HG02852 (cell line): ENCODE data around the gene MDM2.
"Not testable (repeated sequence)": the region's sequence is repeated elsewhere in the genome, so short reads cannot be mapped to it uniquely, and the experiment has no call there.

Source experiments
- ATAC-seq: cut with Tn5 transposase; IDR thresholded peaks from one replicate; pipeline ENCODE4 v1.9.1; 2021; ENCODE audit warnings: mild to moderate bottlenecking, moderate library complexity; ENCODE audit not compliant: unreplicated experiment

The MDM2 gene

GRCh38 chr12:68824597-68825250 lies 16.7 kb downstream of the MDM2 start:
- no peak for ATAC-seq

- no peak for ATAC-seq
Measured at GRCh38 chr12:68825569-68826217, 17.7 kb downstream of the MDM2 start.

DNA sequence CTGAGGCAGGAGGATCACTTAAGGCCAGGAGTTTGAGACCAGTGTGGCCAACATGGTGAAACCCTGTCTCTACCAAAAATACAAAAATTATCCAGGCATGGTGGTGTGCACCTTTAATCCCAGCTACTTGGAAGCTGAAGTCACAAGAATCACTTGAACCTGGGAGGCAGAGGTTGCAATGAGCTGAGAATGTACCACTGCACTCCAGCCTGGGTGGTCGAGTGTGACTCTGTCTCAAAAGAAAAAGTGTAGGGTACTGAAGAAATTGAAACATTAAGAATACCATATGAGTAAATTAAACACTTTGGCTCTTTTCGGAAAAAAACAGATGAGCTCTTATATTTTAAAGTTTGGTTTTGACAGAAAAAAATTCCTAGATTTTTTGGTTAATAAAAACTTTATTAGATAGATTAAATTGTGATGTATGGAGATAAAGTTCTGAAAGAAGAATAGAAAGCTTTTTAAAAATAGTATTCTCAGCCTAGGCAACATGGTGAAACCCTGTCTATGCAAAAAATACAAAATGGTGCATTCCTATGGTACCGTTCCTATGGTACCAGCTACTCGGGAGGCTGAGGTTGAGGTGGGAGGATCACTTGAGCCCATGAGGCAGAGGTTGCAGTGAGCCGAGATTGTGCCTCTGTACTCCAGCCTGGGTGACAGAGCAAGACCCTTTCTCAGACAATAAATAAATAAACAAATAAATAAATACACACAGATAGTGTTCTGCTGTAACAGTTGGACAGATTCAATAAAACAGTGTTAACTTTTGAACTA lies 20.1 kb downstream of the MDM2 start:
- no peak for ATAC-seq

DNA sequence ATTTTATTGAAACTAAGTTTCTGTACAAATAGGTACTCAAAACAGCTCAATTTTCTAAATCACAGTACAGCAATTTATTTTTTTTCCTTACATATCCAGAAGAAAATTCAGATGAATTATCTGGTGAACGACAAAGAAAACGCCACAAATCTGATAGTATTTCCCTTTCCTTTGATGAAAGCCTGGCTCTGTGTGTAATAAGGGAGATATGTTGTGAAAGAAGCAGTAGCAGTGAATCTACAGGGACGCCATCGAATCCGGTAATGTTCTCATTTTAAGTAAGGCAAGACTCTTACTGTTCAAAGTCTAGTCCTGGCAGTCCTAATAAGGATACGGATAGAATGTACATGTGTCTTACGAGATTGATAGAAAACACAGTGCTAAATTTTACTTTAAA lies 20.7 kb downstream of the MDM2 start:
- ATAC-seq: no peak

DNA sequence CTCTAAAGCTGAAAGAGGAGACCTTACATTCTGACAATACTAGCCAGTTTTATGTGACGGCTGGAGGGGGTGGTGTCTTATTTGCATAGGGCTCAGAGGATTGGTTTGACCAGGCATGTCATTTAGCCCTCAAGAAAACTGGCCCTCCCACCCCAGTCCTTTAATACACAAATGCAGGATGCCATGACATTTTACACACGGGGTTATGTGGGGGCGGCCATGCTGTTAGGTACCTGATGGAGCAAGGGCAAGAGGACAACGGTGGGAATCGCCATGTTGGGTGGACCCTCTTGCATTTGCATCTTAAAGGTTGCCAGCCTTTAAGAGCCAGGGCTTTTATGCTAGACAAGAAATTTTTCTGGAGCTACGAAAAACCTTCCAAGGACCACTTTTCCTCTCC lies 23.3 kb downstream of the MDM2 start:
- ATAC-seq: no peak

DNA sequence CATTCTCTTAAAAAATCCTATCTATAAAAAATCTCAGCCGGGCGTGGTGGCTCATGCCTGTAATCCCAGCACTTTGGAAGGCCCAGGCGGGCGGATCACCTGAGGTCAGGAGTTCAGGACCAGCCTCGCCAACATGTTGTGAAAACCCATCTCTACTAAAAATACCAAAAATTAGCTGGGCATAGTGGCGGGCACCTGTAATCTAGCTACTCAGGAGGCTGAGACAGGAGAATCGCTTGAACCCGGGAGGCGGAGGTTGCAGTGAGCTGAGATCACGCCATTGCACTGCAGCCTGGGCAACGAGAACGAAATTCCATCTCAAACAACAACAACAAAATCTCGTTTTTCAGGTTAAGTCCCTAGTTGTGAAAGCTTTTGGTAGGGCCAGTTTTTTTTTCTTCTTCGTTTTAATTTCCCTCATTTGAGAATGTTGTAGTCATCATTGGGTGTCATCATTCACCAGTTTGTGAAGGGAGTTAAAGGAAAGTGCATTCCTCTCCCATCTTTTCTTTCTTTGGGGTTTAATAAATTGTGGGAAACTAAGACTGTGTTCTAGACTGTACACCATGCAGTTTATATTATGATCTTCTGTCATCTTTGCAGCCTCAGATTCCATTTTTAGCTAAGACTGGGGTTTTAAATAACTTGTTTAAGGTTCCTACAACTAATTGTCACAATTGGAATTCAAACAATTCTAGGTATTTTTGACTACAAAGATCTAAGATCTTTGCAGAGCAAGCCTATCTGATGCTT lies 23.9 kb downstream of the MDM2 start:
- no peak for ATAC-seq

DNA sequence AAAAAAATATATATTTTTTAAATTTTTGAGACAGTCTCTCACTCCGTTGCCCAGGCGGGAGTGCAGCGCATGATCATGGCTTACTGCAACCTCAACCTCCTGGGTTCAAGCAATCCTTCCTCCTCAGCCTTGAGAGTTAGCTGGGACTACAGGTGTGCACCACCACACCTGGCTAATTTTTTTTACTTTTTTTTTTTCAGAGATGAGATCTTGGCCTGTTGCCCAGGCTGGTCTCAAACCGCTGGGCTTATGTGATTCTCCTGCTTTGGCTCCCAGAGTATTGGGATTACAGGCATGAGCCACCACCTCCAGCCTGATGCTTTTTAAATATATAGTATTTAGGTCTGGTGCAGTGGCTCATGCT lies 24.5 kb downstream of the MDM2 start:
- no peak for ATAC-seq

DNA sequence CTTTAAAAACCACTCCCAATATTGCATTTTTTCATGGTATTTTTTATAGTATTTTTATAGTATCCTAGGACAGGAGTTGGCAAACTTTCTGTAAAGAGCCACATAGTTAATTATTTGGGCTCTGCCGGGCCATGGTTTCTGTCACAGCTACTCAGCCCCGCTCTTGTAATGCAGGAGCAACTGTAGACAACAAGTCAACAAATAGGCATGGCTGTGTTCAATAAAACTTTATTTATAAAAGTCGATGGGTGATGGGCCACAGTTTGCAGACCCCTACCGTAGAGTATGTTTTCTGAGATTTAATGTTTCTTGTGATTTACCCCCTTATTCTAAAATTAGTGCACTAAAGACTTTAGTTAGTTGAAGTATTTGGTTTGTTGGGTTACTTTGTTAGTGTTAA lies 25.5 kb downstream of the MDM2 start:
- no peak for ATAC-seq

DNA sequence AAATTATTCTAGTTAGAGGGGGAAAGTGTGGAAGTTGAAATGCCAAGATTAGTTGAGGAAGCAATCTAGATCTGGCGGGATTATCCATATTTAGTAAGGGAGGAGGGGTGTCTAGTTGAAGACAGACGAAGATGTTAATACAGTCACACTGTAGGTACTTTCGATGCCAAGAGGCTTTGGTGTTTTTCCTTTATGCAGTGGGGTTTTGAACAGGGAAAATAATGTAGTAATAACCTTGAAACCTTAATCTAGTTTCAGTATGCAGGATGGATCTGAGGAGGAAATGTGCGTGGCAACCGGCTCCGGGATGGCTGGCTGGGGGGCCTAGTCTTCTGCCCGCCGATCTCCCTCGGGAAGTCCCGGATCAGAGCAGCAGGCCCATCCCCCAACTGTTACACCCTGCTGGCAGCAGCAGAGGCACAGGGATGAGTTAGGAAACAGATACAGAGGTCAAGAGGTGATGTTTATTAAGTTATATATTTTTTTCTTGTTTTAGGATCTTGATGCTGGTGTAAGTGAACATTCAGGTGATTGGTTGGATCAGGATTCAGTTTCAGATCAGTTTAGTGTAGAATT lies 27.4 kb downstream of the MDM2 start:
- ATAC-seq: no peak

- ATAC-seq: no peak
Measured at GRCh38 chr12:68837215-68837614, 29.2 kb downstream of the MDM2 start.

DNA sequence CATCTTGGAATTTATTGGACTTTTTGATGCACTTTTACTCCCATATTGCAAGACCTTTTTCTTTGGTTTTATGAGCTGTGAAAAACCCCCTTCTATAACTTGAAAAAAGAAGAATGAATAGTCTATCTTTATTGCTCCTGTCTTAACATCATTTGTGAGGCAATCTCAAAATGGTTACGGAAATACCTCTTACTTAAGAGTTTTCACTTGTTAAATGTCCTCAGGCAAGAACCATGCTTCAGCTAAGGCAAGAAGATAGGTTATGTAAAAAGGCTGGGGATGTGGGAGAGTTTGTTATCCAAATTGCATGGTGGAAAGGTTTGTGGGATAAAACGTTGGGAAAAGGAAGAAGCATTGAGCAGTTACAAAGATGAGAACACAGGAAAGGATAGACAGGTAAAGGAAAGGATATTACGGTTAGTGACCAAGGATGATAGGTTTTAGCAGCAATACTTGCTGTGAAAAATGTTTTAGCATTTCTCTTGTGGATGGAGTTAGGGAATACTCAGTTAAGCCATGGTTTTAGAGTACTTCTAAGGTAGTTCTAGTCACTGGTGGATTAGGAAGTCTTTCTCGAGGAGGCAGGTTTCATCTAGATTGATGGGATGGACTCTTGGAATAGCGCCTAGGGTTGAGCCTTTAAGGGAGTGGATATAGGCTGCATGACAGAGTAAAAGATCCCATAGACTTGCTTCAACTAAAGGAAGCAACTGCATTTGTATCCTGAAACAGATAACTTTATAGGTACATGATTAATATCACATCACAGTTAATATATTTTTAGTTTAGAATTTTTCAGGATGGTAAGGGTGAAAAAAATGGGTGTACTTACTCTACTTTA lies 30.3 kb downstream of the MDM2 start:
- ATAC-seq: no peak

- ATAC-seq: no peak
Measured at GRCh38 chr12:68839183-68840147, 31.5 kb downstream of the MDM2 start.

- ATAC-seq: not testable (repeated sequence)
Measured at GRCh38 chr12:68841175-68841574, 33.2 kb downstream of the MDM2 start.

DNA sequence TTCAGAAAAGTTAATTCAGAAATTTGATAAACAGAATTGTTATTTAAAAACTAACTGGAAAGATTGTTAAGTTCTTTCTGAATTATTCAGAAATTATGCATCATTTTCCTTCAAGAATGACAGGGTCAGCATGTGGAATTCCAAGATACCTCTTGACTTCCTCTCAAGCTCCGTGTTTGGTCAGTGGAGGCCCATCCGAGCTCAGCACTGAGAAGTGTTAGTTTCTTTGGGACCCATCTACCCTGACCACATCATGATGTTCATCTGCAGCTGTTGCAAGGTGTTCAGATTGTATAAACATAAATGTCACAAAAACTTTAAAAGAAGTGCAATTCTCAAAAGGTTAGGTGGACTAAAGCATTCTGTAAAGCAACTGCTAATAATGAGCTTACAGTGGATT lies 33.7 kb downstream of the MDM2 start:
- ATAC-seq: no peak

DNA sequence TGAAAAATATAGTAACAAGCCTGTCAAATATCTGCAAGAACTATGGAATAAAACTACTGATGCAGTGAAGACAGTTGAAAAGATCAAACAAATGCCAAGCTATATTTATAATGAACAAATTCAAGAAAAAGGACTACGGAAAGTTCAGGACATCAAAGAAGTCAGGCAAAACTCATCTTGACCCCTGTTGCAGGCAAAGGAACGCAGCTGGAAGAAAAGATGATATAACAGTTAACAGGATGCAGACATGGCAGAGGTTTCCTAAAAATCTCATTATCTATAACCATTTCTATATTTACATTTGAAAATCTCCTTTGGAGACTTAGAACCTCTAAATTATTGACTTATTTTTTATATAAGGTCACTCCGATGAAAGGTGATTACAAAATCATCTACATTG lies 34.1 kb downstream of the MDM2 start:
- no peak for ATAC-seq

- no peak for ATAC-seq
Measured at GRCh38 chr12:68842784-68843567, 35.0 kb downstream of the MDM2 start.

GRCh38 chr12:68844318-68844745 lies 36.4 kb downstream of the MDM2 start:
- no peak for ATAC-seq
